OCI-M2 (cell line): ENCODE measurements around the gene SPAG9.
"Not testable (repeated sequence)": the region's sequence is repeated elsewhere in the genome, so short reads cannot be mapped to it uniquely, and the experiment has no call there.

Source experiments
- DNase-seq: peaks from one replicate; lab custom pipeline; 2025; ENCODE audit not compliant: unreplicated experiment; lab: John Stamatoyannopoulos, UW

The SPAG9 gene

DNA sequence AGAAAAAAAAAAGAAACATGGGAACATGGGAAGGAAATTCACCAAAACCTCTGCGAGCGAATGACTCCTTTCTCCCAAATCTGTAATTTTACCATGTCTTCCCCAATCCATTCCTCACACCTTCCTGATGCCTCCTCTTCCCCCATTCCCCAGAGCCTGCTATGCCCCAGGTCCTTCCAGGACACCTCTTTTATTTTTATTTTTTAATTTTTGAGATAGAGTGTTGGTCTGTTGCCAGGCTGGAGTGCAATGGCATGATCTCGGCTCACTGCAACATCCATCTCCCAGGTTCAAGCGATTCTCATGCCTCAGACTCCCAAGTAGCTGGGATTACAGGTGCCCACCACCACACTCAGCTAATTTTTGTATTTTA is 179.0 kb downstream of the SPAG9 start:
- DNase-seq: not testable (repeated sequence)

- DNase-seq: no peak
These were observed 180.6 kb downstream of the SPAG9 start for GRCh38 chr17:50939795-50940684.

GRCh38 chr17:50939542-50939794 is 181.2 kb downstream of the SPAG9 start:
- DNase-seq: no peak

- no peak for DNase-seq
These were observed 181.7 kb downstream of the SPAG9 start for GRCh38 chr17:50938821-50939541.

GRCh38 chr17:50935996-50936266 is 184.7 kb downstream of the SPAG9 start:
- DNase-seq: no peak

GRCh38 chr17:50935221-50935995 is 185.3 kb downstream of the SPAG9 start:
- no peak for DNase-seq

DNA sequence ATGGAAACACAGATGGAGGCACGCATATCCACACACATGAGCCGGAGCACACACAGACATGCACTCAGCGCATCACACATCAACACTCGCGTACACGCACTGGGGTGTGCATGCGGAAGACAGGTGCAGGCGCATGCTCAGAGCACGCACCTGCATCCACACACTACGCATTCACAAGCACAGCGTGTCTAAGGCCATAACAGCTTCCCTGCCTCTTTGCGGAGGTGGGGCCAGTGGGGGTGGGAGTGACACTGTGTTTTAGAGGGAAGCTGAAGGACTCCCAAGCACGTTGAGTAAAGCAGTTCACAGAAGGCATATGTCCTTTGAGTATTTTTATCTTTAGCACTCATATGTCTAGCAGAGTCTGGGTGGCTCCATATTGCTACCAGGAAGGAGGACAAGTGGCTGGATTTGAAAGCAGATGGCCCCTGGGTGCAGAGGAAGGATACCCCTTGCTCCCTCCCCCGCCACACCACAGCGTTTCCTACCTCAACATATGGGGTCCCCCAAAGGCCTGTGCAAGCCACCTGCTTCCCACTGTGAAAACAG is 185.9 kb downstream of the SPAG9 start:
- no peak for DNase-seq

GRCh38 chr17:50934161-50934560 is 186.5 kb downstream of the SPAG9 start:
- DNase-seq: no peak

GRCh38 chr17:50931144-50931908 is 189.3 kb downstream of the SPAG9 start:
- DNase-seq: no peak

DNA sequence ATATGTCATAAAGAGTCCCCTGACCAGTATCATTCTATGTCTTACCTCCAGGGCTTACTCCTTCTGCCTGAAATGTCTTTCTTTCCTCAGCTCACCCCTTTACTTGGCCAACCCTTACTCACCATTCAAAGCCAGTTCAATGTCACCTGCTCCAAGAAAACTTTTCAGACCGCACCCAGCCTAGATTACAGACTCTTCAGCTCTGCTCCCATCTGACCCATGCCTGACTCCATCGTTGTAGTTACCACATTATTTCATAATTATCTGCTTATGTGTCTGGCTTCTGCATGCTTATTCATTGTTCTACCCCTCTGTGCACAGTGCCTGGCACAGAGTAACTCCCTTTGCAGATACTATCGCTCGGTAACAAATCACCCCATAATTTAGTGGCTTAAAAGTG is 192.0 kb downstream of the SPAG9 start:
- DNase-seq: no peak

DNA sequence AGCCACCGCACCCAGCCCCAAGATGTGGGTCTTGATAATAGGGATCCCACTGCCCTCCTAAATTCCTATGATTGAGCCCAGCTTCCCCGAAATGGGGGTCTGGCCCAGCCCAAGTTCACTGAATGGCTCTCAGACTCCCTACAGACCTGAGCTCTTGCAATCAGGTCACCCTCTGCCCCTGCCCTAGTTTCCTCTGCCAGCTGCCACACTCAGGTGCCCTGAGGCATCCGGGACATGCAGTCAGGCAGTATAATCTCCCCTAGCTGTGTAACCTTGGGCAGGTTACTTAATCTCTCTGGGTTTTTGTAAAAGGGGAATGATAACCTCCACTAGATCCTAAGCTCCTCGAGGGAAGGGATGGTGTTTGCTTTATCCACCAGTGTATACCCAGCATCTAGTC is 193.4 kb downstream of the SPAG9 start:
- no peak for DNase-seq

DNA sequence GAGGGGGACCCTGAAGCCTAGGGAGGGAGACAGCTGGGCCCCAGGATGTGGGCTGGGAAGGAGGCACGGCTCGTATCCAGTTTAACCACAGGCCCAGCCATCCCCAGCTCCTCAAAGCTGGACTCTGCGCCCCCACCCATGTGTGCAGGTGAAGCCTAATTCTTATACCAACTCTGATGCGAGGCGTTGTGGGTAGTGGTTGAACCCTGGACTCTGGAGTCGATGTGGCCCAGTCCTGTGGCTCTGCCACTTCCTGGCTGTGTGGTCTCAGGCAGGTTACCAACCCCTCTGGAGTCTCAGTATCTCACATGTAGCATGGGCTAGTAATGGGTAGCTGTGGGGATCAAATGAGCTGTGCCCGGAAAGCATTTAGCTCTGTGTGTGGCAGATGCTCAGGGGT is 194.1 kb downstream of the SPAG9 start:
- no peak for DNase-seq

- no peak for DNase-seq
These were observed 195.3 kb downstream of the SPAG9 start for GRCh38 chr17:50925296-50925891.

GRCh38 chr17:50924800-50925199 is 195.9 kb downstream of the SPAG9 start:
- DNase-seq: no peak

DNA sequence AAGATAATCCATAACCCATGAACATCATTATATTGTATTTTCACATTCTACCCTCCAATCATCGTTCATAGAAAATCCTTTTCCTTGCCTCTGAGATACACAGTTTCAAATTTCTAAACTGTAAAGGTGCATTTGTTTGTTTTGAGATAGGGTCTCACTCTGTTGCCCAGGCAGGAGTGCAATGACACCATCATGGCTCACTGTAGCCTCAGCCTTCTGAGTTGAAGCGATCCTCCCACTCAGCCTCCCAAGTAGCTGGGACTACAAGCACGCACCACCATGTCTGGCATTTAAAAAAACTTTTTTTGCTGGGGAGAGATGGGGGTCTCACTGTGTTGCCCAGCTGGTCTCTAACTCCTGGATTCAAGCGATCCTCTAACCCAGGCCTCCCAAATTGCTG is 196.4 kb downstream of the SPAG9 start:
- DNase-seq: no peak

GRCh38 chr17:50923611-50924010 is 197.1 kb downstream of the SPAG9 start:
- DNase-seq: no peak

DNA sequence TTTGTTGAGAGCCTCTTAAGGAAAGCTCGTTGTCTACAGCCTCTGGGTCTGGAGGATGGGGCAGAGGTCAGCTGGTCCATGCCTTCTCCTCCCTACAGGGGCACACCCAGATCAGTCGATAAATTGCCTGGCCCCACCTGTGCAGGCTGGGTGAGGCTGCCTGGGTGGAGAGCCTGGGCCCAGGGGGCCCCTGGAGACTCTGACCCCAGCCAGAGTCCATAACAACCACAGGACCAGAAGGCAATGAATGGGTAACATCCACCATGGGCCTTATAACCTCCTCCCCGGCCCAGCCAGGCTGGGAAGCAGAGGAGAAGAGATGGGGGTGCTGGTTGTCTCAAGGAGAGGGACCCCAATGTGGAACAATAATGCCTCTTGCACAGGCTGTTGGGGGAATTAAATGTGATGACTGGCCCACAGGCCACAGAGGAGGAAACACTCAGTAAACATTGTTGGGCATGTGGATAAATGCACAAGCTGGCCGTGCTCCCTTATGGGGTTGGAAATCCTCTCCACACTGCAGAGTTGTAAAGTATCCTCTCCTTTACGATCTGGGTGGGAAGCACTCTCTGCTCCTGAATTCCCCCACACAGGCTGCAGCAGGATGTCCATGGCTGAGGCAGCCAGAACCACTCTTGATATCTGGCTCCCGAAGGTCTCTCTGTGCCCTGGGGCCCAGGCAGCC is 197.8 kb downstream of the SPAG9 start:
- no peak for DNase-seq

- no peak for DNase-seq
These were observed 198.6 kb downstream of the SPAG9 start for GRCh38 chr17:50922107-50922506.

DNA sequence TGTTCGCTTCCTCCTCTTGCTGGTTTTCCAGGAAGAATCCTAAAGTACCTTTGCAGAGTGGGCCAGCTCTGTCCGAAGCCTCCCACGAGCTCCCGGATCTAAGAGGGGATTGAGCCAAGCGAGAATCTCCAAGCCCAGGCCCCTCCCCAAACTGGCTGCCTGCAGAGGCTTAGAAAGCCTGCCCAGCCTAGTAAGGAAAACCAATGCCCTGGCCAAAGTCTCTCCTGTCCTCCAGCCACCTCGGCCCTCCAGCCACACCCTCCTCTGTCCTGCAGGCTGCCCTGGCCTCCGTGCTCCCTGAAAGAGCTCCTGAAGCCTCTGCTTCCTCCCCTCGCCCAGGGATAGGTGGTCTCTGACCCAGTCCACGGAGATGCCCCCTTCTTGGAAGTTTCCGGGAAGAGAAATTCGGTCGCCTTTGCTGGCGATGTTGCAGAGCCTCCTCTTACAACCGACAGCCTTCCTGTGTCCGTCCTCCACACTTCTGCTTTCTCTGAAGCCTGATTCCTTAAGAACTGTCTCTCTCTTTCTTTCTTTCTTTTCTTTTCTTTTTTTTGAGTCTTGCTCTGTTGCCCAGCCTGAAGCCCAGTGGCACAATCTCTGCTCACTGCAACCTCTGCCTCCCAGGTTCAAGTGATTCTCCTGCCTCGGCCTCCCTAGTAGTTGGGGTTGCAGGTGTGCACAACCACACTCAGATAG is 199.6 kb downstream of the SPAG9 start:
- DNase-seq: no peak

GRCh38 chr17:50920041-50920410 is 200.6 kb downstream of the SPAG9 start:
- DNase-seq: no peak
